ENCODE results near the gene NDUFB8.
A peak's percentile ranks its signal among the peaks of the same experiment; 100 is the strongest.

The NDUFB8 gene

DNA sequence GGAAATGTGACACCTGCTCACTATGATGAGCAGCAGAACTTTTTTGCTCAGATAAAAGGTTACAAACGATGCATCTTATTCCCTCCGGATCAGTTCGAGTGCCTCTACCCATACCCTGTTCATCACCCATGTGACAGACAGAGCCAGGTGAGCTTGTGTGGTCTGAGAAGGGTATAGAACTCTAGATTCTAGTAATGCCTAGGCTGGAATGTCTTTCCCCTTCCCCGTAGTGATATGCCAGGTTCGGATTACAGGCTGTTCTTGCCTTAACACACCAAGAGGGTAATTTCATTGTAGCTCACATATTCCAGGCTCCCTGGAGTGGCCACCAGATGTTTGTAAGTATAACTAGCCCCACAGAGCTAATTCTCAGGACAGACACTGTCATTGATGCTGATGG is 15.3 kb upstream of the NDUFB8 start:
- TF ChIP-seq, protein P1, sequence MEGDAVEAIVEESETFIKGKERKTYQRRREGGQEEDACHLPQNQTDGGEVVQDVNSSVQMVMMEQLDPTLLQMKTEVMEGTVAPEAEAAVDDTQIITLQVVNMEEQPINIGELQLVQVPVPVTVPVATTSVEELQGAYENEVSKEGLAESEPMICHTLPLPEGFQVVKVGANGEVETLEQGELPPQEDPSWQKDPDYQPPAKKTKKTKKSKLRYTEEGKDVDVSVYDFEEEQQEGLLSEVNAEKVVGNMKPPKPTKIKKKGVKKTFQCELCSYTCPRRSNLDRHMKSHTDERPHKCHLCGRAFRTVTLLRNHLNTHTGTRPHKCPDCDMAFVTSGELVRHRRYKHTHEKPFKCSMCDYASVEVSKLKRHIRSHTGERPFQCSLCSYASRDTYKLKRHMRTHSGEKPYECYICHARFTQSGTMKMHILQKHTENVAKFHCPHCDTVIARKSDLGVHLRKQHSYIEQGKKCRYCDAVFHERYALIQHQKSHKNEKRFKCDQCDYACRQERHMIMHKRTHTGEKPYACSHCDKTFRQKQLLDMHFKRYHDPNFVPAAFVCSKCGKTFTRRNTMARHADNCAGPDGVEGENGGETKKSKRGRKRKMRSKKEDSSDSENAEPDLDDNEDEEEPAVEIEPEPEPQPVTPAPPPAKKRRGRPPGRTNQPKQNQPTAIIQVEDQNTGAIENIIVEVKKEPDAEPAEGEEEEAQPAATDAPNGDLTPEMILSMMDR (conservative IDR thresholded peaks at IDR 0.05; ENCODE audit: control insufficient read depth, insufficient read depth, low read depth, low read length): no peak
- DNase-seq (ENCODE audit: low read depth): no peak
- H3K4me3 ChIP-seq (ENCODE audit: control insufficient read depth, low read depth, low read length): no peak overlapping the region

DNA sequence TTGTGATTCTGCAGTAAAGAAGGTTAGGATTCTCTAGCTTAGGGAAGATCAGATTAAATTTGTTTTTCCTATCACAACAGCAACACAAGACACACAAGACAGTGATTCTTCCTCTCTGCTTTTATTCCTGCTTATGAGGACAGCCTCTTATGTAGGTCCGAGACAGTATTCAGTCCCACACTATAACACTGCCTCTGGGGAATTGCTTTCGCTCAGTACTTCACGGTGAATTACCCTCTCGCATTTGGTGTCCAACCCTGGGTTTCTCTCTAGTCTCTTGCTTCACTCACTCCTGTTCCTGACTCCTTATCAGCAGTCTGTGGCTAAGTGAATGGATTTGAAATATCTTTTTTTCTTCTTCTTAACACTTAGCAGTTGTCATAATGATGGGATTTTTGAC is 7.8 kb upstream of the NDUFB8 start:
- DNase-seq (ENCODE audit: low read depth): no peak
- no peak overlapping the region for H3K4me3 ChIP-seq (ENCODE audit: control insufficient read depth, low read depth, low read length)
- TF ChIP-seq, protein P1 (conservative IDR thresholded peaks at IDR 0.05; ENCODE audit: control insufficient read depth, insufficient read depth, low read depth, low read length): no peak

DNA sequence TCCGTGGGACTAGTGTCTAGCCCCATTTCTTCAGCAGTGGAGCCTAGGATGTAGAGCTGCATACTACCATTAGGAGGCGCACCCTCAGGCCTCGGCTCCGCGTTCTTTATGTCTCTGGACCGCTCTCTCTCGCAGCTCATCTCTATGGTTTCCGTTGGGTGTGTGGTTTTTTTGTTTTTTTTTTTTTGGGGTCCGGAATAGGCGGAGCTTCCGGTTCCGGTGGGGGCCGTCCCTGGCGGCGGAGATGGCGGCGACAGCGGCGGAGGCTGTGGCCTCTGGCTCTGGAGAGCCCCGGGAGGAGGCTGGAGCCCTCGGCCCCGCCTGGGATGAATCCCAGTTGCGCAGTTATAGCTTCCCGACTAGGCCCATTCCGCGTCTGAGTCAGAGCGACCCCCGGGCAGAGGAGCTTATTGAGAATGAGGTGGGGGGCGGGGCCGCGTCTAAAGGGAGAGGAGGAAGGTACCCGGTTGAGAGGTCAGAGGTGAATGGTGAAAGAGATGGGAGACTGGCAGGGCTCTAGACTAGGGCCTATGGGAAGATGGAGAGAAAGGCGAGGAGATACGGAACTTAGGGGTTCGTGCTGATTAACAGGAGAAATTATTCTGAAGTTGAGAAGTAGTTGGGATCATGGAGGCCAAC is 6.2 kb upstream of the NDUFB8 start, which contains the start of gene HIF1AN:
HIF1AN (plus strand) TSS at position 229 of the 639 bp plus-strand sequence; CDS start at position 245, 16 bp downstream.
- H3K4me3 ChIP-seq (ENCODE audit: control insufficient read depth, low read depth, low read length): peak within 1 kb of the TSS; percentile 82
- DNase-seq (ENCODE audit: low read depth): peak; percentile 95
- TF ChIP-seq, protein P1 (conservative IDR thresholded peaks at IDR 0.05; ENCODE audit: control insufficient read depth, insufficient read depth, low read depth, low read length): peak; percentile 96

DNA sequence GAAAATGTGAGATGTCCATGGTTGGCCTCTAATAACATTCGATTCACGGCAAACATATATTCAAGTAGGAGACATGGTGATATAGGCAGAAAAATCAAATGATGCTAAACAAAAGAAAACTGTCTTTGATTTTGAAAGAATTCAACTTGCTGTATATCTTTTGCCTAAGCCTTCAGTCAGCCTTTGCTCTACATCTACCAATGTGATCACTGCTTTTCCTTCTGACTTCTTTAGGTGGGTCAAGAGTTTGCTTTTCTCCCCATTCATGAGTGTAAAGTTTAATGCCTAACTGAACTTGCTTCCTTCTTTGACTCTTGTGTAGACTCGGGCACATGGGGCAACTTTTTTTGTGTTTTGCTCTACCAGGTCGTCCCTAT is 5.7 kb upstream of the NDUFB8 start:
- TF ChIP-seq, protein P1 (conservative IDR thresholded peaks at IDR 0.05; ENCODE audit: control insufficient read depth, insufficient read depth, low read depth, low read length): no peak
- H3K4me3 ChIP-seq (ENCODE audit: control insufficient read depth, low read depth, low read length): peak overlapping the region; percentile 82

DNA sequence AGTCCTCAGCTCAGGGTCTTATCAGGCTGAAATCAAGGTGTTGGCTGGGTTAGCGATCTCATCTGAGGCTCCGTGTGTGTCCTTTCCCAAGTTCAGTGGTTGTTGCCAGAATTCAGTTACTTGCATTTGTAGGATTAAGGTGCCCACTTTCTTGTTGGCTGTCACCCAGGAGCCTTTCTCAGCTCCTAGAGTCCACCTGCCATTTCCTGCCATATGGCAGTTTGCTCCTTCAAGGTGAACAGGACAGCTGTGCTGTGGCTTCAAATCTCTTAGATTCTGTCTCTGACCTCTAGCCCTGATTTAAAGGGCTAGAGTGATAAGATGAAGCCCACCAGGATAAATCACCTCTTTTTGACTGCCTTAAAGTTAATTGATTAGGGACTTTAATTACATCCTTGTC is 5.1 kb upstream of the NDUFB8 start:
- no peak for DNase-seq (ENCODE audit: low read depth)
- H3K4me3 ChIP-seq (ENCODE audit: control insufficient read depth, low read depth, low read length): no peak overlapping the region
- TF ChIP-seq, protein P1 (conservative IDR thresholded peaks at IDR 0.05; ENCODE audit: control insufficient read depth, insufficient read depth, low read depth, low read length): no peak

More for the DNA sequence above, 5.7 kb upstream of the NDUFB8 start:
- no peak for DNase-seq (ENCODE audit: low read depth)

DNA sequence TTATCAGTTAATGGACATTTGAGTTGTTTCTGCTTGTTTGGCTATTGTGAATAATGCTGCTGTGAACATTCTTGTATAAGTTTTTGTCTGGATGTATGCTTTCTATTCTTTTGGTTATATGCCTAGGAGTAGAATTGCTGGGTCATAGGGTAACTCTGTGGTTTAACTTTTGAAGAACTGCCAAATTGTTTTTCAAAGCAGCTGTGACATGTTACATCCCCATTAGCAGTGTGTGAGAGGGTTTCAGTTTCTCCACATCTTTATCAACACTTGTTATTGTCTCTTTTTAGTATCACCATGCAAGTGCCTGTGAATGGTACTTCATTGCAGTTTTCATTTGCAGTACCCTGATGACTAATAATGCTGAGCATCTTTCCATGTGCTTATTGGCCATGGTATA is 2.1 kb upstream of the NDUFB8 start:
- no peak overlapping the region for H3K4me3 ChIP-seq (ENCODE audit: control insufficient read depth, low read depth, low read length)
- TF ChIP-seq, protein P1 (conservative IDR thresholded peaks at IDR 0.05; ENCODE audit: control insufficient read depth, insufficient read depth, low read depth, low read length): no peak
- DNase-seq (ENCODE audit: low read depth): no peak

All from fibroblast of mammary gland (primary cell).